Chondrocyte (in vitro differentiated cells): Measurements from ENCODE around the gene SMOC1. TPM values are rescaled to one million over a fixed set of nuclear protein-coding genes. Genes with fewer than 3 reads are reported as not detected.
A peak's percentile ranks its signal among the peaks of the same experiment; 100 is the strongest.

ENCODE experiments used
- DNase-seq: peaks from one replicate; pipeline ENCODE4 v3.0.0; 2021; ENCODE audit warnings: mixed read lengths, low spot score
- H3K27ac Mint-ChIP-seq: one replicate; pipeline ENCODE4 v1.8.0; 2021; ENCODE audit warnings: mild to moderate bottlenecking, moderate library complexity, mixed read lengths; ENCODE audit not compliant: unreplicated experiment
- H3K27me3 Mint-ChIP-seq: 2 replicates; pipeline ENCODE4 v1.8.0; 2021; ENCODE audit warnings: low read depth, mixed read lengths
- H3K36me3 Mint-ChIP-seq: 2 replicates; pipeline ENCODE4 v1.8.0; 2021; ENCODE audit warnings: low read depth, mixed read lengths
- H3K4me1 Mint-ChIP-seq: 2 replicates; pipeline ENCODE4 v1.8.0; 2021; ENCODE audit warnings: low read depth, mild to moderate bottlenecking, mixed read lengths
- H3K4me3 Mint-ChIP-seq: one replicate; pipeline ENCODE4 v1.8.0; 2021; ENCODE audit warnings: mild to moderate bottlenecking, moderate library complexity, mixed read lengths; ENCODE audit not compliant: unreplicated experiment
- H3K9me3 Mint-ChIP-seq: 2 replicates; pipeline ENCODE4 v1.8.0; 2021; ENCODE audit warnings: low read depth, mixed read lengths
- total RNA-seq: library from RNA; stranded (reverse); gene quantifications from 3 replicates; pipeline ENCODE4 v1.2.1, GENCODE V29; 2021
- TF ChIP-seq, protein P1 (sequence below): fragments of 200-600 bp; sonication (generic); IDR thresholded peaks from 2 replicates; pipeline ENCODE4 v1.5.0; 2021; ENCODE audit warnings: antibody characterized with exemption, mild to moderate bottlenecking, moderate library complexity

Gene SMOC1
- total RNA-seq, 1 donor from 2014 or later: 1.1 TPM

DNA sequence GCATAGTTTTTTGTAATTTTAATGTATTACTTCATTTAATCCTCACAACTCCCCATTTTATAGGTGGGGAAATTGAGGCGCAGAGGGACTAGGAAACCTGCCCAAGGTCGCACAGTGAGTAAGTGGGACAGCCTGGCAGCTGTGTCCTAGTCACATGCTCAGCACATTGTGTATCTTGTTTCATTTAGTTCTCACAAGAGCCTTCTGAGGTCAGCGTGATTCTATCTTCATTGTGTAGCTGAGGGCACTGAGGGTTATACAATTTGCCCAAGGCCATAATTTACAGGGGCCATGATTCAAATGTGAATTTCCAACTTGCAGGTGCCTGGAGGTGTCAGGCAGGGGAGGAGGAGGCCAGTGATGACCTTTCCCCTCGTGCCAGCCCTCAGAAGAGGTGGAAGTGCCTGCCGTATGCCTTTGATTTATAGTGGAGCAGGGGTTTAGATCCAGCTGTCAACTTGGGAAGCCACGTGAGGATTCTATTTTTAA, 30.3 kb upstream of the SMOC1 start:
- Mint-ChIP-seq H3K4me1 (peaks cover 3% of the 10 kb centered on the region), H3K27ac (no peak overlapping the region), H3K4me3 (no peak overlapping the region), H3K9me3 (no peaks in the 10 kb centered on the region), H3K36me3 (no peaks in the 10 kb centered on the region), H3K27me3 (peaks cover 55% of the 10 kb centered on the region)
- TF ChIP-seq, protein P1, sequence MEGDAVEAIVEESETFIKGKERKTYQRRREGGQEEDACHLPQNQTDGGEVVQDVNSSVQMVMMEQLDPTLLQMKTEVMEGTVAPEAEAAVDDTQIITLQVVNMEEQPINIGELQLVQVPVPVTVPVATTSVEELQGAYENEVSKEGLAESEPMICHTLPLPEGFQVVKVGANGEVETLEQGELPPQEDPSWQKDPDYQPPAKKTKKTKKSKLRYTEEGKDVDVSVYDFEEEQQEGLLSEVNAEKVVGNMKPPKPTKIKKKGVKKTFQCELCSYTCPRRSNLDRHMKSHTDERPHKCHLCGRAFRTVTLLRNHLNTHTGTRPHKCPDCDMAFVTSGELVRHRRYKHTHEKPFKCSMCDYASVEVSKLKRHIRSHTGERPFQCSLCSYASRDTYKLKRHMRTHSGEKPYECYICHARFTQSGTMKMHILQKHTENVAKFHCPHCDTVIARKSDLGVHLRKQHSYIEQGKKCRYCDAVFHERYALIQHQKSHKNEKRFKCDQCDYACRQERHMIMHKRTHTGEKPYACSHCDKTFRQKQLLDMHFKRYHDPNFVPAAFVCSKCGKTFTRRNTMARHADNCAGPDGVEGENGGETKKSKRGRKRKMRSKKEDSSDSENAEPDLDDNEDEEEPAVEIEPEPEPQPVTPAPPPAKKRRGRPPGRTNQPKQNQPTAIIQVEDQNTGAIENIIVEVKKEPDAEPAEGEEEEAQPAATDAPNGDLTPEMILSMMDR: no peak
- no peak for DNase-seq

DNA sequence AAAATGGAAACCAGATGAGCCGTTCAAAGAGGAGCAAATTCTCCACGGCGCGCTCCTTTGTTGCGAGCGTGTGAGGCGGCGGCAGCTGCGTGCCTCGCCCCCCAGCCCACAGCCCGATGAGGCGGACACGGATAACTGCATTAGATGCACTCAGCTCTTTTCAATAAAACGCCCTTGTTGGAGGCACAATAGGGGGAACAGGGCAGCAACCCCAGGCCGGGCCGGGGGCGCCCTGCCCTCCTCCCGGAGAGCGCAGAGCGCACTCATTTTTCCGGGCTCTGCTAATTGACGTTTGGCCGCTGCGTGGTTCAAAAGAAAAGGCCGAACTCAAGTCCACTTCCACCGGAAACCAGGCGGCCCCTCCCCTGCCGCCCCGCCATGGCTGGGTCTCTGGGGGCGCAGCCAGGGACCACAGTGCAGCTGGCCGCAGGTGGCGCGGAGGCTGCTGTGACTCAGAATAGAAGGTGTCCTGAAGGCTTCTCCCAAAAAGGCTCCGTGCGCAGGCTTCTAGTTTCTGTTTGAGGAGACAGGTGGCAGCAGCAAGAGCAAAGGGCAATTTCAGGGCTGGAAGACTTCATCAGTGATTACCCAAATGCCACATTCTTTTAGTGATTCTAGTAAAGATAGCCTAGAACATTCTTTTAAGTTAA, 29.0 kb upstream of the SMOC1 start:
- Mint-ChIP-seq H3K4me1 (peaks cover 3% of the 10 kb centered on the region), H3K9me3 (no peaks in the 10 kb centered on the region), H3K4me3 (peak overlapping the region; percentile 57), H3K27ac (no peak overlapping the region), H3K36me3 (no peaks in the 10 kb centered on the region), H3K27me3 (peaks cover 51% of the 10 kb centered on the region)
- TF ChIP-seq, protein P1: no peak
- DNase-seq: no peak

DNA sequence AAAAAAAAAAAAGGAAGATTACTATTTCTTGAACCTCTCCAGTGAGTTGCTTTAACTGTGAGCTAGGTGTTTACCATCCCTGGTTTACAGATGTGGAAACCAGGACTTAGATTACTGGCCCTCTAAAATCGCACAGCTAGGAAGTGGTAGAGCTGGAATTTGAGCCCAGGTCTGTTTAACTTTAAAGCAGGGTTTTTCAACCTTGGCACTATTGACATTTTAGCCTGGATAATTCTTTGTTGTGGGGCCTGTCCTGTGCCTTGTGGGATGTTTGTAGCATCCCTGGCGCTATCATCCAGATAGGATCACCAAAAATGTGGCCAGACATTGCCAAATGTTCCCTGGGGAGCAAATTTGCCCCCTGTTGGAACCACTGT, 28.5 kb upstream of the SMOC1 start:
- H3K4me1 Mint-ChIP-seq: peaks cover 3% of the 10 kb centered on the region
- TF ChIP-seq, protein P1: no peak
- no peaks in the 10 kb centered on the region for H3K9me3 Mint-ChIP-seq
- H3K4me3 Mint-ChIP-seq: no peak overlapping the region
- H3K27ac Mint-ChIP-seq: no peak overlapping the region
- H3K36me3 Mint-ChIP-seq: no peaks in the 10 kb centered on the region
- DNase-seq: no peak
- H3K27me3 Mint-ChIP-seq: peaks cover 48% of the 10 kb centered on the region

DNA sequence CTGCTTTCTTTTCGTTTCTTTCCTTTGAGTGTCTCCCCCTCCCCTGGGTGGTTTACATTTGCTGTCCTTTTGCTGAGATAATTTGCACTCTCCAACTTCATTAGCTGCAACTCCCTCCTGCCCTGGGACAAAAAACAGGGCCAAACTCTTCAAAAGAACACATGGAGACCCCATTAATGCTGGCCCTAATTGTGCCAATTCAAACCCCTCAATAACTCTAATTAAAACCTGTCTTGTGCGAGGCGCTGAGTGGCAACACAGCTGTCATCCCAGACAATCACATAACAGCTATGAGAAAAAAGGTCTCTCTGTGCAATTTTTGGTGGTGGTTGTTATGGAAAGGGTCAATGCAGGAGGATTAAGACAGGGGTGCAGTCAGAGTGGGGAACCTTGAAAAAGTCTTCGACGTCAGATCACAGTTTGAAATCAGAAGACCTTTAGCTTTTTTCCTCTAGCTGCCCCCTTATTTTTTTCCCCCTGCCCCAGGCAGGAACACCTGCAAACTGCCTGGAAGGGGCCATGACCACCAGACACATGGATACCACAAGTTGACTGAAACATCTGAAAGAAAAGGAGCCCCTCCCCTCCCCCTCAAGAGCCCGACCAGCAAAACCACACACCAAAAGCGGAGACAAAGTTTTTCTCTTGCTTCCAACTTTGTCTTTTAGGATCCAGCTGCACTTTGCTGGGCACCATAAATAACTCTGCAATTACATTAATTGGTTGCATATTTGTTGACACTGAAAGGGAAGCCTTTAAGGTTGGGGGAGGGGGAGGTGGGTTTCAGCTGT, 26.5 kb upstream of the SMOC1 start:
- peaks cover 39% of the 10 kb centered on the region for H3K27me3 Mint-ChIP-seq
- no peaks in the 10 kb centered on the region for H3K9me3 Mint-ChIP-seq
- H3K4me3 Mint-ChIP-seq: no peak overlapping the region
- no peak overlapping the region for H3K27ac Mint-ChIP-seq
- no peak for DNase-seq
- TF ChIP-seq, protein P1: no peak
- no peaks in the 10 kb centered on the region for H3K36me3 Mint-ChIP-seq
- H3K4me1 Mint-ChIP-seq: peaks cover 3% of the 10 kb centered on the region

- peaks cover 31% of the 10 kb centered on the region for H3K27me3 Mint-ChIP-seq
- no peaks in the 10 kb centered on the region for H3K9me3 Mint-ChIP-seq
- H3K27ac Mint-ChIP-seq: no peak overlapping the region
- no peak for DNase-seq
- H3K36me3 Mint-ChIP-seq: no peaks in the 10 kb centered on the region
- H3K4me1 Mint-ChIP-seq: peaks cover 3% of the 10 kb centered on the region
- TF ChIP-seq, protein P1: no peak
- H3K4me3 Mint-ChIP-seq: no peak overlapping the region
Observed at GRCh38 chr14:69853774-69854173, 25.4 kb upstream of the SMOC1 start.
